Fibroblast of pulmonary artery (primary cell): ENCODE data around the gene NFILZ.

ENCODE experiments used
- DNase-seq: peaks from one replicate; pipeline ENCODE4 v3.0.0-alpha.2; 2010; ENCODE audit warnings: low read depth
- H3K4me3 ChIP-seq: replicated peaks from 2 replicates; pipeline ENCODE4 v1.5.1; 2011; ENCODE audit warnings: low read depth, mild to moderate bottlenecking, control low read depth, low read length, moderate library complexity
- TF ChIP-seq, protein P1 (sequence below): IDR thresholded peaks from 2 replicates; pipeline ENCODE4 v1.5.1; 2011; ENCODE audit warnings: mild to moderate bottlenecking, control low read depth, low read length, inconsistent platforms; ENCODE audit errors: missing control alignments

Gene NFILZ

DNA sequence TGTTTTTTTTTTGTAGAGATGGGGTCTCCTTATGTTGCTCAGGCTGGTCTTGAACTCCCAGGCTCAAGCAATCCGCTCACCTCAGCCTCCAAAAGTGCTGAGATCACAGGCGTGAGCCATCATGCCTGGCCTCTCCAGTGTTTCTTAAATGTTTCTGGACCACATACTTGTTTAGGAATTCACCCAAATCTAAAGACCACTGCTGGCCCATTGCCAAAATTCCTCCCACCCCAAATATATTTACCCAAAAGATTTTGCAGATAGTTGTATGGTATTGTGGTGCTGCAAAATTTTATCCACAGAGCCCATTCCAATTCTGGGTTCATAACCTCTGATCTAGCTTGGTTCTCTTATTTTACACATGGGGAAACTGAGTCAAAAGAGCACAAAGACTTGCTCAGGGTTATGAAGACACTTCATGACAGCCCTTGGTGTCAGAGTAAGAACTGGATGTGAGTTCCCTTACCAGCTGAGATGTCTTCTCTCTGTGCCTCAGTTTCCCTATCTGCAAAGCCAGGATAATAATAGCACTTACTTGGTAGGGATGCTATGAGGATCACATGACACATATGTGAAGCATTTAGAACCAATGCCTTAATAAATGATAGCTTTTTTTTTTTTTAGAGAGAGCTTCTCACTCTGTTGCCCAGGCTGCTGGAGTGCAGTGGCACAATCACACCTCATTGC, 10.9 kb downstream of the NFILZ start:
- no peak overlapping the region for H3K4me3 ChIP-seq
- DNase-seq, result no peak
- TF ChIP-seq, protein P1, sequence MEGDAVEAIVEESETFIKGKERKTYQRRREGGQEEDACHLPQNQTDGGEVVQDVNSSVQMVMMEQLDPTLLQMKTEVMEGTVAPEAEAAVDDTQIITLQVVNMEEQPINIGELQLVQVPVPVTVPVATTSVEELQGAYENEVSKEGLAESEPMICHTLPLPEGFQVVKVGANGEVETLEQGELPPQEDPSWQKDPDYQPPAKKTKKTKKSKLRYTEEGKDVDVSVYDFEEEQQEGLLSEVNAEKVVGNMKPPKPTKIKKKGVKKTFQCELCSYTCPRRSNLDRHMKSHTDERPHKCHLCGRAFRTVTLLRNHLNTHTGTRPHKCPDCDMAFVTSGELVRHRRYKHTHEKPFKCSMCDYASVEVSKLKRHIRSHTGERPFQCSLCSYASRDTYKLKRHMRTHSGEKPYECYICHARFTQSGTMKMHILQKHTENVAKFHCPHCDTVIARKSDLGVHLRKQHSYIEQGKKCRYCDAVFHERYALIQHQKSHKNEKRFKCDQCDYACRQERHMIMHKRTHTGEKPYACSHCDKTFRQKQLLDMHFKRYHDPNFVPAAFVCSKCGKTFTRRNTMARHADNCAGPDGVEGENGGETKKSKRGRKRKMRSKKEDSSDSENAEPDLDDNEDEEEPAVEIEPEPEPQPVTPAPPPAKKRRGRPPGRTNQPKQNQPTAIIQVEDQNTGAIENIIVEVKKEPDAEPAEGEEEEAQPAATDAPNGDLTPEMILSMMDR, result no peak

DNA sequence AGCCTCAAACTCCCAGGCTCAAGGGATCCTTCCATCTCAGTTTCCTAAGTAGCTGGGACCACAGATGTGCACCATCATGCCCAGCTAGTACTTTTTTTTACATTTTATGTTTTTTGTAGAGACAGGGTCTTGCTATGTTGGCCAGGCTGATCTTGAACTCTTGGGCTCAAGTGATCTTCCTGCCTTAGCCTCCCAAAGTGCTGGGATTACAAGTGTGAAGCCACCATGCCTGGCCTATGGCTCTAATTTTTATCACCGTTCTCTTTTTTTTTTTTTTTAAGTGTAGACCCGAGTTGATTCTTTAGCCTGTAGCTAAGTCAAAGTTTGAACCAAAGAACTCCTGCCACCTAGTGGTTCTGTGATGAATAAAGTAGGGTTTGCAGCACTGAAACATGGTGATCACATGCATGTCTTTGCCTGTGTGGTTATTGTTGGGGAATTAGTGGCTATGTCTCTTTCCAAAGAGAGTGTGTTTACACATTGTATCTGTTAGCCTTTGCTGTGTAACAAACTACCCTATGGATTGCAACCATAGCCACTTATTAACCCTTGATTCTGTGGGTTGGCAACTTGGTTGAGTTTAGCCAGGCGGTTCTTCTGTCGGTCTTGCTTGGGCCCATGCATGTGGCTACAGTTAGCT, 11.6 kb downstream of the NFILZ start:
- DNase-seq, result peak; percentile 80
- H3K4me3 ChIP-seq, result no peak overlapping the region
- TF ChIP-seq, protein P1, result peak; percentile 66

DNA sequence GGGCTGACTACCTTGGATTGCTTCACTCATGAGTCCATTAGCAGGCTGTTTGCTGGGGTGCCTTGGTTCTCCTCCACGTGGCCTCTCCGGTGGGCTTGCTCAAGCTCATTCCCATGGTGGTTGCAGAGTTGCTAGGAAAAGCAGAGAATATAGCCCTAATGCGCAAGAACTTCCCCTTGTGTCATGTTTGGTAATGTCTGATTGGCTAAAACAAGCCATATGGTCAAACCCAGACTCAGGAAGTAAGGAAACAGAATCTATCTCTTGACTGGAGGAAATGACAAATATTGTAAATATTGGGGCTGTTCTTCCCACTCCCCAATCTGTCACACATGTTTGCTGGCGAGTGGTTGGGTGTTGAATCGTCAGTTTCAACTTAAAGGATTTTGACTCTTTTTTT, 12.1 kb downstream of the NFILZ start:
- H3K4me3 ChIP-seq, result no peak overlapping the region
- TF ChIP-seq, protein P1, result no peak
- no peak for DNase-seq

GRCh38 chr19:8643860-8644653, 13.6 kb downstream of the NFILZ start:
- no peak for DNase-seq
- TF ChIP-seq, protein P1, result no peak
- H3K4me3 ChIP-seq, result no peak overlapping the region

DNA sequence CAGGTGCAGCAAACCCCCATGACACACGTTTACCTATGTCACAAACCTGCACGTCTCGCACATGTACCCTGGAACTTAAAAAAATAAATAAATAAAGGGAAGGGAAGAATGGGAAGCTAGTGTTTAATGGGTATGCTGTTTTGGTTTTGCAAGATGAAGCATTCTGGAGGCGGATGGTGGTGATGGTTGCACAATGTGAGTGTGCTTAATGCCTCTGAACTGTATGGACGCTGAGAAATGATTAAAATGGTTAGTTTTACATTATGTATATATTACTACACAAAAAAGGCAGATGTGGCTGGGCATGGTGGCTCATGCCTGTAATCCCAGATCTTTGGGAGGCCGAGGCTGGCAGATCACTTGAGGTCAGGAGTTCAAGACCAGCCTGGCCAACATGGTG, 17.8 kb downstream of the NFILZ start:
- H3K4me3 ChIP-seq, result no peak overlapping the region
- DNase-seq, result no peak
- TF ChIP-seq, protein P1, result no peak

DNA sequence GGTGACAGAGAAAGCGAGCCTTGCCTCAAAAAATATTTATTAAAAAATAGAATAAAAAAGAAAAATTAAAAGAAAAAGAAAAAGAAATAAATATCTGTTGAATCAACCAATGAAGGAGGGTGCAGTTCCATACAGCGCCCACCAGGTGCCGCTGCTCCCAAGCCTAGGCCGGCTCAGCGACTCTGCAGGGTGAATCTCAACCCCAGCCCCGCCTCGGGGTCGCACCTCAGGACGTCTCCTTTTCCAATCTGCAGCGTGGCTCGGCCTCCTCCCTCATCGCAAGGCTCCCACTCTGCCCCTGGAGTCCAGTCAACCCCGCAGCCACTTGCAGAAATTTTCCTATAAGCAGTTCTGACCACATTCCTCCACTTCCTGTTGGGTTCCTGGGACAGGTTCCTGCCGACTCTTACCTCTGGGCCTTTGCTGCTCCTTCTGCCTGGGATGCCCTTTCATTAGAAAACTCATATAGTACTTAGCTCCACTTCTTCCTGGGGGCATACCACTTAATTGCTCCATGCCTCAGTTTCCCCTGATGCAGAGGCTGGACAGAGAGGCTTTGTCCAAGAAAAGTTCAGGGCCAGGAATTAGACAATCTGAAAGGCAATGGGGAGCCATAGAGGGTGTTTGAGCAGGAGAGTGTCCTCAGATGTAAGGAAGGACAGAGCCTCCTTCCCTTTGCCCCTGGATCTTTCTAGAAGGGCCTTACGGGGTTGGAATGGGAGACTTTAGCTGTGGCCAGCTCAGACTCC, 24.3 kb downstream of the NFILZ start:
- TF ChIP-seq, protein P1, result peak; percentile 87
- no peak overlapping the region for H3K4me3 ChIP-seq
- peak; percentile 49 for DNase-seq
